Uterus (tissue), 4 donors: ENCODE measurements around the gene FATE1. TPM values are rescaled to one million over a fixed set of nuclear protein-coding genes. Genes with fewer than 3 reads are reported as not detected.

Experiments
- DNase-seq, 2 donors: peaks; one replicate each; pipeline ENCODE4 v3.0.0-alpha.2; 2019 to 2020
- H3K27ac ChIP-seq, 2 donors: fragments of 200-600 bp; sonication (generic); 1 replicate in 1 of 2; 2 replicates in 1 of 2; pipeline ENCODE4 v1.5.1; 2016 to 2018
- H3K27me3 ChIP-seq, 2 donors: fragments of 200-600 bp; sonication (generic); one replicate each; pipeline ENCODE4 v1.5.1; 2018 to 2019; ENCODE audit warnings: control low read depth in 1 of 2
- H3K36me3 ChIP-seq, 2 donors: fragments of 200-600 bp; sonication (generic); one replicate each; pipeline ENCODE4 v1.5.1; 2019; ENCODE audit warnings: control low read depth in 1 of 2
- H3K4me1 ChIP-seq, 2 donors: fragments of 200-600 bp; sonication (generic); one replicate each; pipeline ENCODE4 v1.5.1; 2018 to 2019; ENCODE audit warnings: control low read depth in 1 of 2
- H3K4me3 ChIP-seq, 2 donors: fragments of 200-600 bp; sonication (generic); 1 replicate in 1 of 2; 2 replicates in 1 of 2; pipeline ENCODE4 v1.5.1; 2018 to 2019; ENCODE audit warnings: mild to moderate bottlenecking in 1 of 2
- H3K9me3 ChIP-seq, 2 donors: fragments of 200-600 bp; sonication (generic); one replicate each; pipeline ENCODE4 v1.5.1; 2019; ENCODE audit warnings: control low read depth in 1 of 2
- POLR2A ChIP-seq, 2 donors: fragments of 450-650 bp; IDR thresholded peaks; one replicate each; pipeline ENCODE4 v1.6.1; 2016; ENCODE audit warnings: antibody characterized with exemption in 2 of 2, mild to moderate bottlenecking in 1 of 2, moderate library complexity in 1 of 2
- intact Hi-C: fragments of 100-400 bp; cut with DNase I; formaldehyde crosslinking; loops from one replicate; pipeline ENCODE4 v1.15.1; 2023; ENCODE audit warnings: low total_unique reads
- total RNA-seq, 4 donors: library from RNA; depleted of rRNA in 3 of 4; stranded (reverse); fragments of >200 nt in 3 of 4; gene quantifications; one replicate each; pipeline versions ENCODE4 v1.1.0 to v1.2.4, GENCODE V29; 2014 to 2023
- TF ChIP-seq, protein P1 (sequence below), 4 experiments: fragments of 200-600 bp in 2 of 4; fragments of 450-650 bp in 2 of 4; sonication (generic) in 2 of 4; IDR thresholded peaks; one replicate each; pipeline ENCODE4 v1.5.1; 2016 to 2019; ENCODE audit warnings: antibody characterized with exemption in 4 of 4, mild to moderate bottlenecking in 2 of 4, moderate library complexity in 1 of 4
- donor health status: DM: yes; HTN: yes; CAD: no.

FATE1 gene
- total RNA-seq, 4 donors from 2014 or later: not detected

DNA sequence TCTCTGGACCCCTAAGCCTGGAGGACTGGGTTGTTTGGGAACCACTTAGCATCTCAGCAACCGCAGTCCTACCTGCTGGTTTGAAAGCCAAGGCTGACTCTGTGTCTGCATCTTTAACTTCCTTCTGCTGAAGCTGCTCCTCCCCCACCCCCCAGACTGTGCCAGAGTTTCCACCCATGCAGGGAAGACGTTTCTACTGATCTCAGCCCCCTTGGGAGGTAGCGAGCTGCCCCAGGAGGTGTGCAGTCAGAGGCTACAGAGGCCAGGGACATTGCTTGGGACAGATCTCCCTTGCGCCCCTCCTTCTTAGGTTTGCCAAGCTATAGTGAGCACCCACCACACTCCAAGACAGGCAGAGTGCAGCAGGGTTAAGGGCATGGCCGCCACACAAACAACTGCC lies 4.7 kb upstream of the FATE1 start:
- H3K4me3 ChIP-seq: no peak overlapping the region
- H3K27ac ChIP-seq: no peak overlapping the region
- H3K27me3 ChIP-seq: no peaks in the 10 kb centered on the region
- H3K9me3 ChIP-seq: no peaks in the 10 kb centered on the region
- DNase-seq: no peak
- H3K4me1 ChIP-seq: no peaks in the 10 kb centered on the region
- TF ChIP-seq, protein P1, sequence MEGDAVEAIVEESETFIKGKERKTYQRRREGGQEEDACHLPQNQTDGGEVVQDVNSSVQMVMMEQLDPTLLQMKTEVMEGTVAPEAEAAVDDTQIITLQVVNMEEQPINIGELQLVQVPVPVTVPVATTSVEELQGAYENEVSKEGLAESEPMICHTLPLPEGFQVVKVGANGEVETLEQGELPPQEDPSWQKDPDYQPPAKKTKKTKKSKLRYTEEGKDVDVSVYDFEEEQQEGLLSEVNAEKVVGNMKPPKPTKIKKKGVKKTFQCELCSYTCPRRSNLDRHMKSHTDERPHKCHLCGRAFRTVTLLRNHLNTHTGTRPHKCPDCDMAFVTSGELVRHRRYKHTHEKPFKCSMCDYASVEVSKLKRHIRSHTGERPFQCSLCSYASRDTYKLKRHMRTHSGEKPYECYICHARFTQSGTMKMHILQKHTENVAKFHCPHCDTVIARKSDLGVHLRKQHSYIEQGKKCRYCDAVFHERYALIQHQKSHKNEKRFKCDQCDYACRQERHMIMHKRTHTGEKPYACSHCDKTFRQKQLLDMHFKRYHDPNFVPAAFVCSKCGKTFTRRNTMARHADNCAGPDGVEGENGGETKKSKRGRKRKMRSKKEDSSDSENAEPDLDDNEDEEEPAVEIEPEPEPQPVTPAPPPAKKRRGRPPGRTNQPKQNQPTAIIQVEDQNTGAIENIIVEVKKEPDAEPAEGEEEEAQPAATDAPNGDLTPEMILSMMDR (IDR thresholded peaks at IDR 0.05): no peak
- TF ChIP-seq POLR2A (IDR thresholded peaks at IDR 0.05): no peak
- intact Hi-C loops: no loop called here
- no peaks in the 10 kb centered on the region for H3K36me3 ChIP-seq

DNA sequence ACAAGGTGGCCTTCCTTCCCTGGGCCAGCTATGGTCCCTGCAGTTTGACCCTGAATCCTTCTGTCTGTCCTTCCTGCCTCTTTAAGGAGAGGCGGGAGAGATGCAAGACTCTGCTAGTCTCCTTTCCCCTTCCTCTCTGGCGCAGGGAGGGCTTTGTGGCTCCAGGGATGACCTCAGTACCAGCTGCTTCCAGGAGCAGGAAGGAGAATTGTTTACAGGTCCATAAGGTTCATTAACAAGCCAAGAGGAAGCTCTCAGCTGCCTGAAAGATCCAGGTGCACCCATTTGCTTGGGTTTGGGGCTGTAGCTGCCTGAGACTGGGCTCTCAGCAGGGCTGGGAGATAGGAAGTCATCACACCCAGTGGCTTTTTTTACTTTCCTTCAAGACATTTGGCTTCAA lies 4.0 kb upstream of the FATE1 start:
- no peak overlapping the region for H3K27ac ChIP-seq

DNA sequence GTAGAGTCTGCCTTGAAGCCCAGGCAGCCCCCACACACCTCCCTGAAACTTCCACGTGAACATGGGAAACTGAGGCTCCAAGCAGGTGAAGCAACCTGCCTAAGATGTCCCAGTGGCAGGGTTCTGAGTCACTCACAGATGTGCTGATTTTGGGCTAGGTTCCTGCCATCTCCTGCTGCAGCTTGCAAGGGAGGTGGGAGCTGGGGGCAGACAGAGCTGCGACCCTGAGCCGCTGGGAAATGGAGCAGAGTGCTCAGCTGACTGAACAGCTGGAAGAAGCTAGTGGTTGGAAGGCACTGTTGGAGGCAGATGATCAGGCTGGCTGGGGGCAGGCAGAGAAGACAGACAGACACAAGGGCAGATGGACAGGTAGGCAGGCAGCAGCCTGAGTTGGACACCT lies 3.6 kb upstream of the FATE1 start:
- Histone ChIP-seq H3K4me1 (no peaks in the 10 kb centered on the region), H3K27ac (no peak overlapping the region), H3K27me3 (no peaks in the 10 kb centered on the region), H3K36me3 (no peaks in the 10 kb centered on the region), H3K9me3 (no peaks in the 10 kb centered on the region), H3K4me3 (no peak overlapping the region)
- intact Hi-C loops: no loop called here
- TF ChIP-seq, protein P1 (IDR thresholded peaks at IDR 0.05): no peak
- TF ChIP-seq POLR2A (IDR thresholded peaks at IDR 0.05): no peak
- DNase-seq: no peak

More for the DNA sequence above, 4.0 kb upstream of the FATE1 start:
- no peaks in the 10 kb centered on the region for H3K9me3 ChIP-seq
- no peak overlapping the region for H3K4me3 ChIP-seq
- no peaks in the 10 kb centered on the region for H3K36me3 ChIP-seq
- DNase-seq: no peak
- H3K27me3 ChIP-seq: no peaks in the 10 kb centered on the region
- H3K4me1 ChIP-seq: no peaks in the 10 kb centered on the region
- intact Hi-C loops: no loop called here
- TF ChIP-seq POLR2A (IDR thresholded peaks at IDR 0.05): no peak
- TF ChIP-seq, protein P1 (IDR thresholded peaks at IDR 0.05): no peak

DNA sequence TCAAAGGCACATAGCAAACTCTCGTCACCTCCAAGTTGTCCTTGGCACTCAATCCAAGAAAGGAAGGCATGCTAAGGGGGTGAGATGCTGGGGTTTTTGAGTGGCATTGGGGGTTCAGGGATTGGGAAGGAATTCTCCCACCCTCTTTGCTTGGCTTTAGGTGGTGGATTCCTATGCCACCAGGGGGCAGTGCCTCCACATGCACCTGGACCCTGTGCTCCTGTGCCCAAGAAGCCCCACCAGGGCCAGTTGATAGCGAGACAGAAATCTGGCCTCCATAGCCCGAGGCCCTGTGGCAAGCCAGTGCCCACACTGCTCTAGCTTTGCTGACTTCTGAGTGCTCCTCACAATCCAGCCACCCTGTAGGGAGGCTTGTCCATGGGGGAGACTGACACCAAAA lies 2.0 kb upstream of the FATE1 start:
- no peaks in the 10 kb centered on the region for H3K9me3 ChIP-seq
- intact Hi-C loops: no loop called here
- H3K4me3 ChIP-seq: no peak overlapping the region
- no peak for DNase-seq
- H3K27me3 ChIP-seq: no peaks in the 10 kb centered on the region
- TF ChIP-seq, protein P1 (IDR thresholded peaks at IDR 0.05): no peak
- no peak for TF ChIP-seq POLR2A (IDR thresholded peaks at IDR 0.05)
- no peaks in the 10 kb centered on the region for H3K4me1 ChIP-seq
- no peak overlapping the region for H3K27ac ChIP-seq
- H3K36me3 ChIP-seq: no peaks in the 10 kb centered on the region

DNA sequence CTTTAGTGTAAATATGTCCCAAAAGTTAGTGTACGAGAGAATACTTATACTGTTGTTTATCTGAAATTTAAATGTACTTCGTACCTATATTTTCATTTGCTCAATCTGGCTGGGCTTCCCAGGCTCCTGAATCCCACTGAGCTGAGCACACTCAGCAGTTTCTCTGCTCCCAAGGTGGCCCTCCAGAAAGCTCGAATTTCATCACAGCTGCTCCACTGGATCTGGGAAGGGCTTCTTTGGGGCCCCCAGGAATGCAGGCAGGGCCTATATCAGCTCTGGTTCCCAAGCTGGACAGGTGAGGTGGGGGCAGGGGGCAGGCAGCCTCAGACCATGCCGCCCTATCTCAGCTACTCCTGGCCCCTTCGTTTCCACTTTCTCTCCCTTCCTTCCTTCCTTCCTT lies 1.5 kb upstream of the FATE1 start:
- no peaks in the 10 kb centered on the region for H3K36me3 ChIP-seq
- H3K27ac ChIP-seq: no peak overlapping the region
- H3K27me3 ChIP-seq: no peaks in the 10 kb centered on the region
- no peak for DNase-seq
- TF ChIP-seq, protein P1 (IDR thresholded peaks at IDR 0.05): no peak
- TF ChIP-seq POLR2A (IDR thresholded peaks at IDR 0.05): no peak
- no peak overlapping the region for H3K4me3 ChIP-seq
- no peaks in the 10 kb centered on the region for H3K4me1 ChIP-seq
- intact Hi-C loops: no loop called here
- no peaks in the 10 kb centered on the region for H3K9me3 ChIP-seq
